T1000 (cell line): ENCODE data around the gene ANP32A.

Experiments used
- DNase-seq: peaks from one replicate; lab custom pipeline; 2025; ENCODE audit warnings: mixed read lengths; lab: John Stamatoyannopoulos, UW

The ANP32A gene

DNA sequence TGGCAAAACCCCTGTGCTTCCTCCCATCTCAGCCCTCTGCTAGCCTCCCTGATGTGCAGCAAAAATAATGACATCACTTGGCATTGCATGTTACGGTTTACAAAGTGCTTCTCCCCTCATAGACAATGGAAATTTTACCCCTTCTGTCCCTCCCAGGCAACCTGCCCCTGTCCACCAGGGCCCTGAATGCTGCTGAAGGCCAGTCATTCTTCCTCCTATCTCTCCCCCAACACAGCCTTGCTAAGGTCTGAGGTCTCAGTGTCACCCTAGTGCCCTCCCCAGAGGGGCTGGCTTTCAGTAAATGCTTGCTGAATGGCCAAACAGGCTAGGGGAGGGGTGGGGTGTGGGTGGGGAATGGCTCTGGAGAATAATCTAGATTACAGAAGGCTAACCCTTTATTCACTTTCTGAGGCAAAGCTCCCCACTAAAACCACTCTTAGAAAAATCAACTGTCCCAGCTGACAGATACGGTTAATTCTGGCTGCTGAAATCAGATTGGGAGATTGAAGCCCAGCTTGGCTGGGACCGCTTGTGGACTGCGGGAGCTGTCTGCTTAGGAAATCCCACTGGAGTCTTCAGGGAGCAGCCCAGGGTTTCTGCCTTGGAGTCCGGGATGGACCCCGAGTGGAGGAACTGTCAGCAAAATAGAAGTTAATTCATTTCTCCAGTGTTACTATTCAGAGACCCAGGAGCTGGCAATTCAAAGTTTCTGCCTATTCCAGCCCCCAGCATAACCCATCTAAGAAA lies 22.9 kb downstream of the ANP32A start:
- DNase-seq = no peak

DNA sequence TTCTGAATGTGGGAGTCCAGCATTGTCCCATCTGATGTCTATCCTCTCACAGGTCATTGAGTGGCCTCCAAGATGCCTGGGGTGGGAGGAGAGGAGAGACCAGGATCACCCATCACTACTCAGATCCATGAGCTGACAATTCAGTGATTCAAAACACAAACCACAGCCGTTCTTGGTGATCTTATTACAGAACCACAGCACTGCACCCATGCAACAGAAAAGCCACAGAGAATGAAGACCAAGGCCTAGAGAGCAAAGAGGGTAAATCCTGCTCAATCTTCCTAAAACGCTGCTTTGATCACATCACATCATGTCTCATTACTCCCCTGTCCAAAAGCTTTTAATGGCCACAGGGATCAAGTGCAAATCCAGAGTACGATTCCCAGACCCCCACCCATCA lies 23.5 kb downstream of the ANP32A start:
- no peak for DNase-seq

DNA sequence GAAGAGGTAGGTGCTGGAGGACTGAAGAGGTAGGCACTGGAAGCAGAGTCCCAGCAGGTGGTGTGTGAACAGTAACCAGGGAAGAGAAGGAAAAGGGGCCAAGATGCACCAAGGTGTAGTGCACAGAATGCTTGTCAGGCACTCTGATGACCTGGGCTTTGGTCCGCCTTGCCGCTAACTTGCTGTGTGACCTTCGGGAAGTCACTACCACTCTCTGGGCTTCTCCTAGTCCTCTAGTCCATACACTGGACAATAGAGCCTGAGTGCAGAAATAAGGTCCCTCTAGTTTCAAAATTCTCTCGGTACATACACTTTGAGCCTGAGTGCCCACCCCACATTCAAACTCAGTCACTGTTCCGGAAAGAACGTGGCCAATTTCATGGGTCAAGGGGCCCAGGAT lies 24.1 kb downstream of the ANP32A start:
- DNase-seq = no peak

DNA sequence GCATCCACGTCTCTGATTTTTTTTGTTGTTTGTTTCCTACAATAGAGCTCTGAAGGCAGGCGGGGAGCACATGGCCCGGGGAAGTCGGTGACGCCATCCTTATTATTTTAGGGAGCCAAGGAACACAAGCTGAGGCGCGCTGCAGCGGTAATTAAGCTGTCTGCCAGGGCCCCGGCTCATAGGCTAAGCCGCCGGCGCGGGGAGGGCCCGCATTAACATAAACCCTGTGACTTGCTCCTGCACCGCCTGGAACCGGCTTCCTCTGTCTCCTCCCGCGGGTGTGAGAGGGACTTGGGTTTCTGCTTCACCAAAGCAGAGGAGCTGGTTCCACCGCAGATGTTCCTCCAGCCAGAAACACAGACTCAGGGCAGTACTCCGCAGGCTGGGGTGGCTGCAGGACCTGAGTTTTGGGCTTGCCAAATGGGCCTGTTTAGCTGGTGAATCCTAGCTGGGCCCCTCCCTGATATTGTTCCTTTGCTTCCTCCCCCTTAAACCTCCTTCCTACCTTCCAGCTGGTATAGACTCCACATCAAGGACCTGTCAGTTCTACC lies 25.3 kb downstream of the ANP32A start:
- no peak for DNase-seq

DNA sequence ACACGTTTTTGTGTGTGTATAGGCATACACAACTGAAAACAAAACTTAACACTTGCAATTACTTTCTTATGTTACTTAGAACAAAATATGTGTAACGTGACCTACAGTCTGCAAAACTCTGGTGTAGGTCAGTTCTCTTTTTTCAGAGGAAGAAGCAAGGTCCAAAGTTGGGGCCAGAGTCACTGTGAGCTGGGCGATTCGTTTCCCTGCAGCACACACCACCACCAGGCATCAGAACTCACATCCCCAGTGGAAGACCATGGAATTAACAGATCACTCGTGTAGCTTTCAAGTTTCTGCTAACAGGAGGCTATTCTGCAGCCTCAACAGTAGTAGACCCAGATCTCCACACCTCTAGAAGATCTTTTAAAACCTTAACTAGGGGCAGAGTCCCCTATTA lies 25.8 kb downstream of the ANP32A start:
- no peak for DNase-seq

DNA sequence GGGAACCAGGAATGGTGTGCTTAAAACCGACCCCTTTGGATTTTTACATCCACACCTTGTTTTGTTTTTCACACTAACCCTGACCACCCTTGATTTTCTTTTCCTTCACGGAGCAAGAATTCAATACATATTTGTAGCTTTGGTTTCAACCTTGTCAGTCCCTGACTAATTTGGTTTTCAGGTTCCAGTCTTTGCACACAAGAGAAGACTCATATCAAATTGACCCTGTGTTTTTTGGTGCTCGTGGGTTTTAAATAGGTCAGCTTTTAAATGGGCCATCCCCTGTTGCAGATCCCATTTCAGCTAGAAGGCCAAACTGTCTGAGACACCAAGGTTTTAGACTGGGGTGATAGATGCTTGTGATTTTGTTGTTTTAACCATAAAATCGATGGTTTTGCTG lies 26.4 kb downstream of the ANP32A start:
- DNase-seq = no peak

DNA sequence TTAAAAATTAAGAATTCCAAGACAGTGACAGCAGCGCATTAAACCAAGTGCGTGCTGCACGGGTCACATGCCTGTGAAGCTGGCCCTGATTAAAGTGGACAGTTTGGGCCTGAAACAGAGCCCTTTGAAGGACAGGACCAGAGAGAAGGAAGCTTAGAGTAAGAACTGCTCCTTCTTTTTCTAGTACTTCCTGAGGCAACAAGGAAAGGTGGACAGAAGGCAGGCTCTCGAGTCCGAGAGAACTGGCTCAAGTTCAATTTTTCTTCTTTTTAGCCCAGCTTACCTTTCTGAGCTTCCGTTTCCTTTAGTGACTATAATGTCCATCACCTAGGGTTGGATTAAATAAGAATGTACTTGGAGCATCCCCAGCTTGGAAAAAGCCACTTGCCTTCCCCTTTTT lies 26.9 kb downstream of the ANP32A start:
- no peak for DNase-seq

DNA sequence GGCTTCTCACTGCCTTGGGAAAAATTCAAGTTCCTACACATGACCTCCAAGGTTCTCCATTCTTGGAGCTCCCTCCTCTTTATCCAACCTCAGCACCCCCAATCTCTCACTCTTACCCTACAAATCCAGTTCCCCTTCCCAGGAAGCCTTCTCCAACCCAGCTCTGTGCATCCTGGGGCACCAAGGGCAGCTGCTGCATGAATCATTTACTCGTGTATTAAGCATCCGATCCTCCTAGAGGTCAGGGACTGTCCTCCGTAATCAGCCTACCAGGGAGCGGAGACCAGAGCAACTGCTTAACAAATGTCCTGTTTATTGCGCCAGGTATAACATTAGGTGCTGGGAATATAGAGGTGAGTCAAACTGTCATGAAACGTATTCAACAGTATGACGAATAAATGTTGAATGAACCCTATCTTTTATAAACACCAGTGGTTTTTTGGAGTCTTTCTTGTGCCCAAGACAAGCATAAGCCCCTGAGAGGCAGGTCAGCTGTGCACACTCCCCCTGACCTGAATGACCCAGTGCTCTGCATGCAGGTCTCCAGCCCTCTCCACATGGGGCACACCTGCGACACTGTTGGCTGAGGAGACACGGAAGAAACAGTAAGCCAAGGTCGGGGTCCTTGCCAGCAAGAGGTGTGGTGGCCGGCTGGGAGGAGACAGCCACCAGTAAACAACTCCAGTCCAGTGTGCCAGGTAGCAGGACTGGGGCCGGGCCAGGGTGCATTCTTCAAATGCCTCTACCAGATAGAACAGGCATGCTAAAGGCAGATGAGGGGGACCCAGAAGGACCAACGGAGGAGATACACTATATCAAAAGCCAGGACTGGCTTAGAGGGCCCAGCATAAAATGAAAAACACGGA lies 27.6 kb downstream of the ANP32A start:
- no peak for DNase-seq

DNA sequence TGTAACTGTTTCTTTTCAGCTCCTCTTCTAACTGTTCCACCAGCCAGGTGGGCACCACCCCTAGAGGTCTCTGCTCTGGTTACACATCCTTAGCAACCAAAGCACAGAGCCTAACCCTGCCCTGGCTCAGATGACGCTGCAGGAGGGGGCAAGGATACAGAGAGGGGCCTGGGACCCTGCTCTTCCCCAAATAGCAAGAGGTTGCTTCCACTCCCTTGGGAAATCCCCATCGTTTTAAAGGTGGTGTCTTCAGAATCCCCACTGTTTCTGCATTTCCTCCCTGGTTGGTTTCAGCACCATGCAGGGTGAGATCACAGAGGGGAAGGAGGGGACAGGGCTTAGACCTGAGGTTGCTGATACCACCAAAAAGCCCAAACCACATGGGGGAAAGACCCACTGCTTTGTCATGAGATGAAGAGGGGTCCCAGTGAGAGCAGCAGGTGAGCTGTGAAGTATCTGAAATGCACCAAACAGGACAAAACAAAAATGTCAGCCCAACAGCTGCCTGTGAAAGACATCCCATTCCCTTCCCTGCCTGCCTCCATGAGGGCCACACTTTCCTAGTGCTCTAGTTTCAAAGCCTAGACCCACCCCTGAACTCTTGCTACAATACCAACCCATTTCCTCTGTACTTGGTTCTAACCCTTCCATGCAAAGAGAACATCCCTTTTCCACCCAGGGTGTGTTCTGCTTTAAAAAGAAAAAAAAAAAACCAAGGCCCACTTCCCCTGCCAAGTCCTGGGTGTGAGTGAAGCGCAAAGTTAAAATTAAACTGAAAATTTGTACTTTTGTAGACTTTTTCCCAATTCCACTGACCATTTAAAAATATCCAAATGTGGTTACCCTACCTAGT lies 29.0 kb downstream of the ANP32A start:
- DNase-seq = no peak

DNA sequence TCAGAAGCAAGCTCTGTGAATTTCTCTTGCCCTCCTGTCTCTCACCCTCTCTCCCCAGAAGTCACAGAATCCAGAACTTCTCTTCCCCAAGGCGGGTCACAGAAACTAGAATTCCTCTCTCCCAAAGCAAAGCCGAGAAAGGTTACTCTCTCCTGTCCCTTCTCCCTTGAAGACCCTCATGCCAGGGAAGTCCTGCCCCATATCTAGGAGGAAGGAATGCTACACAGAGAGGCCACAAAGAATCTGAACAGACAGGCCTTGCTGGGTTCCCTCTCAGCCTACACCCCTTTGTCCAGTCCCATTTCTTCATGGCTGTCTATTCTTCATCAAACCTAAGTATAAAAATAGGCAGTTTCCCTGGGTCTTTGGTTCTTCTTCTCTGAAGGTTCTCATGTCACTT lies 29.8 kb downstream of the ANP32A start:
- no peak for DNase-seq

DNA sequence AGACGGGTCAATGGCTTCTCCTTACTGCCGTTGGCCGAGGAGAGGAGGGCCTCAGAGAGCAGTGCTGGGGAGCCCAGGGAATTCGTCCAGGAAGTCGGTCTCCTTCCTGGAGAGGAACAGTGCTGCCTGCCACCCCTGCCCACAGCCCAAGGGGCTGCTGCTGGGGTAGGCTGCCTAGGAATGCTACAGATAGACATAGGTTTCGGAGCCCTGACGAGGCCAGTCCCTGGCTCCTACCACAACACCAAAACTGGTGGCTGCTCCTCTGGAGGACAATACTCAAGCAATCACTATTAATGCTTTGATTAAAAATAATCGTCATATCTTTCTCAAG lies 30.5 kb downstream of the ANP32A start:
- DNase-seq = no peak

DNA sequence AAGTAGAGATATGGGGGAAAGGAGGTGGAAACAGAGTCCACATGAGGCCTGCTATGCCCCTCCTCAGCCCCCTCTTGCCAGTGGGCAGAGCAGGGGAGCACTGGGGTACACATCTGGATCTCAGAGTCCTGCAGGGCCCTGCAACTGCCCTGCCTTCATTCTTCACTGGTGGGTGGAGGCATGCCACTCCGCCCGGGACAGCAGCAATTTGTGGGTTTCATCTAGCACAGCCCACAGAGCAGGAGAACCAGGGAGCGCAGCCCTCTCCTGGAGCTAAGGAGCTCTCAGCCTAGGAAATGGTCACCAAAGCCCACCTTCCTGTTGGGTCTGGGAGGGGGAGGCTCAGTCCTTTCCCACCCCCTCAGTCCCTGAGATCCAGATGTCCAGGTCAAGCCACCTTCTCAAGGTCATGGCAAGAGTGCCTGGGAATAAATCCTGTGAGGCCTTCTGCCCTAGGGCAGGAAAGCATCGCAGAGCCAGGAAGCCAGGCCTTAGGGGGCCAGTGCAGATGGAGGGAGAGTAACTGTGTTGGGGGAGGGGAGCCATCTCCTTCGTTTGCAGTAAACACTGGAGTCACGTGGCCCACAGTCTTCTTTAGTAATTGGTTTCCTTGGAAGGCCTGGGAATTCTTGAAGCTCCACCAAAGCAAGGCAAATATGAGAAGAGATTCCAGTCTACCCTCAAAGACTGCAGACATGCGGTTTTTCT lies 31.0 kb downstream of the ANP32A start:
- DNase-seq = no peak

DNA sequence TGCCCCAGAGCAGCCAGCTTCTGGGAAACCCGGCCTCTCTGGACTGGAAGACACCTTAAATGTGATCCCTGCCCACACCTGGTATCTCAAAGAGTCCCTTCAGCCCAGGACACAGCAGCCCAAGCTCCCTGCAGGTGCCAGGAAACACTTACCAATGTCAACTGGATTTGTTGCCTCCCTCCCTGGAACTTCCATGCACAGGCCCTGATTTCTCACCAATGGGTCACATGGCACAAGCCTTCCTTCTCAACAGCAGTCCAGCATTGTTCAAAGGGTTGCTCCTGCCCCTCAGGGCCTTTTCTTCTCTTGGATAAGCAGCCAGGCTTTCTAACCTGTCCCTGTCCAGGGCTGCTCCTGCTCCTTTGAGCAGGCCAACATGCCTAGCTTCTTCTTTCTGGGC lies 31.6 kb downstream of the ANP32A start:
- DNase-seq = no peak

DNA sequence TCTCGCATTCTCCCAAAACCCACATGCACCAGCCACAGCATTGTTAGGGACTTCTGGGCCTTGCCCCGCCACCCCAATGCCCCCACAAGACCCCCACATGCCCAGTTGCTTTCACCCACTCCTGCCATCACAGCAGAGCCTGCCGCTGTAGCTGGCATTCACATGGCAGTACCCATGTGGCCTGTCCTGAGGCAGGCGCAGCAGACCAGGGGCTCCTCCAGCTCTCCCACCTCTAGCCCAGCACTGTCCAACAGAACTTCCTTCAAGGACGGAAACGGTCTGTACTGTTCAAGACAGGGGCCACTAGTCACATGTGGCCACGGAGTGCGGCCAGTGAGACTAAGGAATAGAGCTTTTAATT lies 32.5 kb downstream of the ANP32A start:
- DNase-seq = no peak

DNA sequence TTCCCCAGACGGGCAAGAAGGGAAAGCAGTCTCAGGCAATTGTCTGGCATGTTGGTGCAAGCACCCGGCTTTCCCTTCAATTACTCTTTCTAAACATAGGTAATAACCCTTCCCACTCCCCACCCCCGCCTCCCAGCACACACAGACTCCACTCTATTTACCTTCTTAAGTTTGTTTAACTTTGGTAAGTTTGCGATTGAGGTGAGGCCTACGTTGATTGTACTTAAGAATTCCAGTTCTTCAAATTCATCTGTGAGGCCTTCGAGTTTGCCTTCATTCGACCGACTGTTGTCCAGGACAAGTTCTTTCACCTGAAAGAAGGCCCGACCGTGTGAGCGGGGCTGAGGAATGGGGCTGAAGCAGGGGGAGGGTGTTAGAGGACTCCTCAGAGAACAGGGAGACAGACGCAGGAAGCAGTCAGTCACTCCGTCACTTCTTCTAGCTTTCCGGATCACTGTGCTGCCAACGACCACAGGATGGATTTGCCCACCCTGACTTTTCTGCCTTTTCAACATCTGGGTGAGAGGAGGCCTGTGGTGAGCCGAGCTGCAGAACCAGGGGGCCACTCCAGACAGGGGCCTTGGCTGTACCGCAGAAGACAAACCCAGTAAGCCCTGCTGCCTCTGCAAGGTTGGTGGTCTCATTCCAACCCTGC lies 33.0 kb downstream of the ANP32A start:
- no peak for DNase-seq

DNA sequence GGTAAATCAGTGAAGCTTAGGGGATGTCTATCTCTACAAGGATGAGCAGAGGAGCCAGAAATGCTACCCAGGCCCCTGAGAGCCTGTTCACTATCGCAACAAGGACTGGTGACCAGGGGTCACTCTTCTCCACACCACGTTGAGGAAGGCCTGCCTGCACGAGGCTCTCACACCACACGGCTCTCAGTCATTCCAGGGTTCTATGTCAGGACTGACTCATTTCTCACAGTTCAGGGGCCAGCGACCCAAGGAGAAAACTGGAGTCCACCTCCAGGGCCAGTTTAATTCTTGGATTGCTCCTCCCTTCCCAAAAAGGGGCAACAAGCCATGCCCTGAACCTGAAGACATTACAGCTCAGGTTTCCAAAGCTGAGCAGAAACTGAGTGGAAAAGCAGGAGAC lies 33.9 kb downstream of the ANP32A start:
- no peak for DNase-seq

DNA sequence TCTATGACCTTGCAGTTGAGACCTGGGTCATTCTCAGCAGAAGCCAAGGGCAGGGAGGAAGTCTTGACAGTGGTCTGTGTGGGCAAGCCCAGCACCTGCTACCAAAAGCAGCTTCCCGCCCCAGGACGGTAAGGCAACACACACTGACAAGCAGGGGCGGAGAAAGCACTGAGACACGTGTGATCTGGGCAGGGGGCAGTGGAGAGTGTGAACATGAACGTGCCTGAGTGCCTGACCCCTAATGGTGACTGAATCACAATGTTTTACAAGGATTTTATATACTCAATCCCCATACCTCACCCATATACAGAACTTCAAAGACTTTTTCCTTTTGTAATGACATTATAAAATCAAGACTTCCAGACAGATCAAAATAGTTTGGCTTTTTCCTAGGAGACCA lies 35.2 kb downstream of the ANP32A start:
- no peak for DNase-seq

DNA sequence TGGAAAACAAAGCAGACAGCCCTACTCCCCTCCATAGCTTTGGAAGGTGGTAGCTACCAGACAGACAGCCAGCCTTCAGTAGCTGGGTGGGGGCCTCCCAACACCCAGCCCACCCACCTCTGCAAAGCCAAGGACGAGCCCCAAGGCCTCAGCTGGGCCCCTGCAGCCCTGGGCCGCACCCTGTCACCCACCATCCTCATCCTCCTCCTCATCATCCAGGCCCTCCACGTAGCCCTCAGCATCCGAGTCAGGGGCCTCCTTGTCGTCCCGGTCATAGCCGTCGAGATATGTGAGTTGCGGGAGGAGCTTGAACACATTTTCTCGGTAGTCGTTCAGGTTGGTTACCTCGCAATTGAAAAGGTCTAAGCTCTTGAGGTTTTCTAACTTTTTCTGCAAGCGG lies 36.5 kb downstream of the ANP32A start:
- no peak for DNase-seq

DNA sequence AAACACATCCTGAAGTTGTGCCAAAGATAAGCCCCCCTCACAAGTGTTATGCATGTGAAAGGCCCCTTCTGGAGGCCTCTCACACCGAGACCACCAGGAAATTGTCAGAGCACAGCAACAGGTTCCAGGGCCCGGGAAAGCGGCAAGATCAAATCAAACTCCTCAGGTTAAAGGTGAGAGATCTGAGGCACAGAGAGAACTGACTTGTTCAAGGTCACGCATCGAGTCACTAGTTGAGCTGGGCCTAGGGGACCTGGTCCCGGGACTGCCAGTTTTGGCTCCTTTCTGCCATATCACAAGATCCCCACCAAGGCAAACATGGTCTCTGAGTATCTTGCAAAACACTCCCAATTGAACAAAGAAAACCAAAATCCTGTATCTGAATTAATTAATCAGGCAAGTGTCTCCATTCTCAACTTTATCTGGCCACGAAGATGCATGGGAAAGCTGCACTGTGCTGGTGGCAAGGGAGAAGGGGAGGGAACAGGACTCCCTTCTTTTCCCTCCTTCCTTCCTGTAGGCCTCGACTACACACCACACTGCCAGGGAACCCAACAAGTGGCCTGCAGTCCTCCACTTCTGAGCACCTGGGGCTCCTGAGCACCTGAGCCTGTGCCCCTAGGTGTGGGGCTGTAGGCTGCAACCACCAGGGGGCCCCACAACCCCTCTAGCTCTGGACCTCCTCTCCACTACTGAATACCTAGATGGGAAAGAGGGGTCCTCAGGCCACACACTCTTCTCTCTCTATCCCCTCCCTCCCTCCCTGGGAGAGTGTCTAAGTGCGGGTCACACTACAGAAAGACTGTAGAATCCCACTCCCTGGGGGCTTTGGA lies 37.3 kb downstream of the ANP32A start:
- no peak for DNase-seq

DNA sequence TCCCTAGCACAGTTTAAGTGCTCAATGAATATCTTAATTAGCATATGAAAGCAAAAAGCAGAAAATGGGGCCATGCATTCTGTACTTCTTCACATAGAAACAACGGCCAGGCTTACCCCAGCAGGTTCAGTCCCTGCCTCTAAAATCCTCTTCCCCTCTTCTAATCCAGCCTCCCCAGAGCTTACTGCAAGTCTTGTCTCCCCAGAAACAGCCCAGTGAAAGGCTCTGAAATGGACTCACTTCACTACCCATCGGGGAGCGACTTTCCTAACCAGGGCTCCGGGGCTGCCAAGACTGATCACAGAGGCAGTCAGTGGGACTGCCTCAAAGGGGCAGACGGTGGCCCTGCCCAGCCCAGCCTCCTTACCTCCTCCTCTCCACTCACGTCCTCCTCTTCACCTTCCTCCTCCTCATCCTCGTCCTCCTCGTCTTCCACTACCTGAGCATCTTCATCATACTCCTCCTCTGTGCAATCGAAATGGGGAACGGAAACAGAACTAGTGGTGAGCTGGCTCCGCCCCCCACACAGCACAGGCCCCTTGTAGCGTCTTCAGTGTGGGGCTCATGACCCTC lies 38.0 kb downstream of the ANP32A start:
- DNase-seq = no peak
